Hypothalamus (tissue), 51 donors: ENCODE data around the gene KRTAP5-7.
"Not testable (repeated sequence)": the region's sequence is repeated elsewhere in the genome, so short reads cannot be mapped to it uniquely, and the experiment has no call there.

Source experiments
- DNase-seq, 51 donors: peaks; one replicate each; lab custom pipeline; 2025; lab: John Stamatoyannopoulos, UW

Gene KRTAP5-7

GRCh38 chr11:71530602-71531001 is 3.5 kb downstream of the KRTAP5-7 start:
- no peak for DNase-seq

- DNase-seq: no peak
These were observed 5.1 kb downstream of the KRTAP5-7 start for GRCh38 chr11:71532036-71532610.

- not testable (repeated sequence) for DNase-seq
These were observed 7.9 kb downstream of the KRTAP5-7 start for GRCh38 chr11:71534711-71535608.

- no peak for DNase-seq
These were observed 8.8 kb downstream of the KRTAP5-7 start for GRCh38 chr11:71535825-71536224.

- no peak for DNase-seq
These were observed 10.5 kb downstream of the KRTAP5-7 start for GRCh38 chr11:71537537-71537936.

GRCh38 chr11:71537977-71538665 is 11.1 kb downstream of the KRTAP5-7 start, which contains the start of gene KRTAP5-8:
KRTAP5-8 (plus strand) TSS chr11:71538025; CDS start chr11:71538056, 31 bp downstream.
- DNase-seq: not testable (repeated sequence)

GRCh38 chr11:71538666-71538990 is 11.6 kb downstream of the KRTAP5-7 start:
- DNase-seq: no peak

- DNase-seq: no peak
These were observed 11.9 kb downstream of the KRTAP5-7 start for GRCh38 chr11:71539017-71539416.

- not testable (repeated sequence) for DNase-seq
These were observed 12.9 kb downstream of the KRTAP5-7 start for GRCh38 chr11:71539971-71540370.

GRCh38 chr11:71540521-71541304 is 13.6 kb downstream of the KRTAP5-7 start:
- DNase-seq: not testable (repeated sequence)

- DNase-seq: no peak
These were observed 15.3 kb downstream of the KRTAP5-7 start for GRCh38 chr11:71542382-71542781.

GRCh38 chr11:71542879-71543777 is 16.1 kb downstream of the KRTAP5-7 start:
- no peak for DNase-seq

GRCh38 chr11:71543866-71544265 is 16.8 kb downstream of the KRTAP5-7 start:
- no peak for DNase-seq

- DNase-seq: no peak
These were observed 17.6 kb downstream of the KRTAP5-7 start for GRCh38 chr11:71544525-71545214.

- DNase-seq: no peak
These were observed 18.4 kb downstream of the KRTAP5-7 start for GRCh38 chr11:71545405-71545966.

GRCh38 chr11:71548120-71548519 is 21.1 kb downstream of the KRTAP5-7 start, which contains the start of gene KRTAP5-9:
KRTAP5-9 (plus strand) TSS chr11:71548420; CDS start chr11:71548658, 238 bp downstream.
- DNase-seq: no peak

GRCh38 chr11:71548716-71549151 is 21.7 kb downstream of the KRTAP5-7 start:
- DNase-seq: no peak

- no peak for DNase-seq
These were observed 24.6 kb downstream of the KRTAP5-7 start for GRCh38 chr11:71551711-71552110.
